Spleen (tissue), 11 donors: ENCODE data around the gene PWWP3B. TPM values are rescaled to one million over a fixed set of nuclear protein-coding genes. Genes with fewer than 3 reads are reported as not detected.
"Not testable (repeated sequence)": the region's sequence is repeated elsewhere in the genome, so short reads cannot be mapped to it uniquely, and the experiment has no call there.

Experiments
- DNase-seq: peaks from one replicate; pipeline ENCODE4 v3.0.0-alpha.2; 2020
- H3K27ac ChIP-seq, 8 donors: fragments of 200-600 bp; sonication (generic) in 7 of 8; 1 replicate in 4 of 8; 2 replicates in 4 of 8; pipeline versions ENCODE4 v1.5.0 to v1.8.0; 2016 to 2021; ENCODE audit warnings: inconsistent platforms in 4 of 8, mild to moderate bottlenecking in 4 of 8, moderate library complexity in 1 of 8
- H3K27me3 ChIP-seq, 7 donors: fragments of 200-600 bp; sonication (generic) in 6 of 7; replicated peaks in 1 of 7; 1 replicate in 4 of 7; 2 replicates in 3 of 7; pipeline versions ENCODE4 v1.5.0 to v1.8.0; 2016 to 2021; ENCODE audit warnings: inconsistent platforms in 3 of 7, mild to moderate bottlenecking in 1 of 7
- H3K36me3 ChIP-seq, 6 donors: fragments of 200-600 bp; sonication (generic) in 5 of 6; 1 replicate in 4 of 6; 2 replicates in 2 of 6; pipeline versions ENCODE4 v1.5.0 to v1.8.0; 2016 to 2021; ENCODE audit warnings: inconsistent platforms in 2 of 6
- H3K4me1 ChIP-seq, 6 donors: fragments of 200-600 bp; sonication (generic) in 5 of 6; 1 replicate in 3 of 6; 2 replicates in 3 of 6; pipeline versions ENCODE4 v1.5.0 to v1.8.0; 2016 to 2021; ENCODE audit warnings: inconsistent platforms in 3 of 6
- H3K4me3 ChIP-seq, 8 donors: fragments of 200-600 bp; sonication (generic) in 7 of 8; 1 replicate in 4 of 8; 2 replicates in 4 of 8; pipeline versions ENCODE4 v1.5.0 to v1.8.0; 2016 to 2021; ENCODE audit warnings: inconsistent platforms in 4 of 8, mild to moderate bottlenecking in 4 of 8, moderate library complexity in 2 of 8
- H3K9me3 ChIP-seq, 8 donors: fragments of 200-600 bp; sonication (generic) in 7 of 8; 1 replicate in 4 of 8; 2 replicates in 4 of 8; pipeline versions ENCODE4 v1.5.0 to v1.8.0; 2016 to 2021; ENCODE audit warnings: inconsistent platforms in 4 of 8
- POLR2A ChIP-seq, 3 donors: fragments of 450-650 bp; IDR thresholded peaks; one replicate each; pipeline ENCODE4 v1.5.1; 2017; ENCODE audit warnings: antibody characterized with exemption in 3 of 3, mild to moderate bottlenecking in 1 of 3
- POLR2AphosphoS5 ChIP-seq, 3 donors: sonication (generic); formaldehyde crosslinking; IDR thresholded peaks; one replicate each; pipeline ENCODE4 v1.5.1; 2017; ENCODE audit warnings: antibody characterized with exemption in 3 of 3
- WGBS, 5 donors: extraction: QIAGEN DNeasy Blood & Tissue Kit in 3 of 5; methylation state at CpG; one replicate each; pipeline versions ENCODE4 v1.1.5 to v1.1.7; 2013 to 2018; 5-methylcytosine and 5-hydroxymethylcytosine counted together
- intact Hi-C: fragments of 100-400 bp; cut with DNase I; formaldehyde crosslinking; loops from one replicate; pipeline ENCODE4 v1.15.0; 2023; ENCODE audit warnings: low total_unique reads
- polyA plus RNA-seq, 3 donors: library from polyadenylated mRNA; stranded (reverse); fragments of 200-250 nt; gene quantifications; one replicate each; pipeline ENCODE4 v1.2.1, GENCODE V29; 2013
- total RNA-seq, 7 donors: library from RNA; depleted of rRNA in 3 of 7; stranded (reverse); fragments of >200 nt in 3 of 7; fragmentation: NEBNext Ultra II Directional in 4 of 7; extraction: Animal tissue kit (Norgen Biotek cat#: 25700) in 4 of 7; gene quantifications; one replicate each; pipeline versions ENCODE4 v1.1.0 to v1.2.1, GENCODE V29; 2016 to 2021
- TF ChIP-seq, protein P1 (sequence below), 11 experiments: fragments of 200-600 bp in 7 of 11; fragments of 450-650 bp in 4 of 11; sonication (generic) in 4 of 11; IDR thresholded peaks in 8 of 11; conservative IDR thresholded peaks in 3 of 11; 1 replicate in 7 of 11; 2 replicates in 4 of 11; pipeline versions ENCODE4 v1.4.0 to v1.8.0; 2016 to 2021; ENCODE audit warnings: antibody characterized with exemption in 11 of 11, inconsistent platforms in 4 of 11, mild to moderate bottlenecking in 1 of 11
- donor health status: healthy with polysubstance abuse.
- donor health status: DM: no; HTN: no; CAD: no; lungs with moderate emphysema.
- donor health status: DM: no; HTN: no; CAD: no.
- donor health status: Bipolar disorder and iron deficiency.
- donor health status: healthy.
- donor health status: DM: no; HTN: no; CAD: no.
- donor health status: DM: yes; HTN: yes; CAD: no.

Gene PWWP3B
- total and polyA plus RNA-seq, 10 donors: 0.03 TPM; not detected in 9

DNA sequence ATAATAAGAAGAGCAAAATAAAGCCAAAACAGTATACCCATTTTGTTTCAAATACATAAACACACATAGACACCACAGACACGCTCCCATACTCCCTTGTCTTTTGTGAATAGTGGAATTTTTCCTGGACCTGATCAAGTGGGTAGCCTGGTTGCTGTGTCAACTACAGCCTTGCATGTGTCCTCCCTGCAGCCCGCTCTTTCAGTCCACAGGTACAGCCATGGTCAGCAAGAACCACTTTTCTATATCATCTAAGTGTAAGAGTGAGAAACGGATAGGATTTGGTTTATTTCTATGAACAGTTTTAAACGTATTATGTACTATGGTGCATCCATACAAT lies 9.8 kb downstream of the PWWP3B start:
- TF ChIP-seq POLR2AphosphoS5 (IDR thresholded peaks at IDR 0.05) (no peak), POLR2A (IDR thresholded peaks at IDR 0.05) (no peak)
- TF ChIP-seq, protein P1, sequence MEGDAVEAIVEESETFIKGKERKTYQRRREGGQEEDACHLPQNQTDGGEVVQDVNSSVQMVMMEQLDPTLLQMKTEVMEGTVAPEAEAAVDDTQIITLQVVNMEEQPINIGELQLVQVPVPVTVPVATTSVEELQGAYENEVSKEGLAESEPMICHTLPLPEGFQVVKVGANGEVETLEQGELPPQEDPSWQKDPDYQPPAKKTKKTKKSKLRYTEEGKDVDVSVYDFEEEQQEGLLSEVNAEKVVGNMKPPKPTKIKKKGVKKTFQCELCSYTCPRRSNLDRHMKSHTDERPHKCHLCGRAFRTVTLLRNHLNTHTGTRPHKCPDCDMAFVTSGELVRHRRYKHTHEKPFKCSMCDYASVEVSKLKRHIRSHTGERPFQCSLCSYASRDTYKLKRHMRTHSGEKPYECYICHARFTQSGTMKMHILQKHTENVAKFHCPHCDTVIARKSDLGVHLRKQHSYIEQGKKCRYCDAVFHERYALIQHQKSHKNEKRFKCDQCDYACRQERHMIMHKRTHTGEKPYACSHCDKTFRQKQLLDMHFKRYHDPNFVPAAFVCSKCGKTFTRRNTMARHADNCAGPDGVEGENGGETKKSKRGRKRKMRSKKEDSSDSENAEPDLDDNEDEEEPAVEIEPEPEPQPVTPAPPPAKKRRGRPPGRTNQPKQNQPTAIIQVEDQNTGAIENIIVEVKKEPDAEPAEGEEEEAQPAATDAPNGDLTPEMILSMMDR (IDR thresholded peaks at IDR 0.05 in 8 of 11, conservative IDR thresholded peaks at IDR 0.05 in 3 of 11): no peak
- Histone ChIP-seq H3K27ac (no peak overlapping the region), H3K4me1 (no peaks in the 10 kb centered on the region), H3K4me3 (no peak overlapping the region), H3K27me3 (no peaks in the 10 kb centered on the region), H3K9me3 (peaks cover 0 to 8% (median 0%) of the 10 kb centered on the region in 8 donors), H3K36me3 (no peaks in the 10 kb centered on the region)
- intact Hi-C loops: no loop called here
- DNase-seq: no peak
- 63 to 81% (median 79%) methylated on average over 4 of the region's 4 CpGs for WGBS, 5 donors

DNA sequence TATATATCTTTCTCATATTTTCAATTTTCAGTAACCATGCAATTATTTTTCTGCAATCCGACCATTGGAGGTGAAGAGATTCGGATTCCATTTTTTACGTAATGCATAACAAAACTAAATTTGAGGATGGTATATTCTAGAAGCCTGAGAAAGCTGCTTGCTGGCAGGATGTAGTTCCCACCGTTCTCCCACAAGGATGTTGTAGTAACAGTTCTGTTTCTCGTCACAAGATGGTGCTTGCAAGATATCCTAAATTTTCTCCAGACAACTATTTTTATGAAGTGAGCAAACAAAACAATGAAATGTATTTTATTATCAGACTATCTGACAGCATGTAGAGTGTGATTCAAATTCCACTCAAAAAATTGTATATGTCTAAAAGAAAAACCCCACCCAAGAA lies 10.7 kb downstream of the PWWP3B start:
- Histone ChIP-seq H3K27ac (no peak overlapping the region), H3K4me3 (no peak overlapping the region), H3K9me3 (peaks cover 0 to 8% (median 0%) of the 10 kb centered on the region in 8 donors), H3K36me3 (no peaks in the 10 kb centered on the region), H3K27me3 (no peaks in the 10 kb centered on the region), H3K4me1 (no peaks in the 10 kb centered on the region)
- no peak for TF ChIP-seq POLR2AphosphoS5 (IDR thresholded peaks at IDR 0.05)
- TF ChIP-seq, protein P1 (IDR thresholded peaks at IDR 0.05 in 8 of 11, conservative IDR thresholded peaks at IDR 0.05 in 3 of 11): no peak
- TF ChIP-seq POLR2A (IDR thresholded peaks at IDR 0.05): no peak
- intact Hi-C loops: no loop called here
- WGBS, 5 donors: 68 to 84% (median 75%) methylated on average over 5 of the region's 5 CpGs
- DNase-seq: no peak

DNA sequence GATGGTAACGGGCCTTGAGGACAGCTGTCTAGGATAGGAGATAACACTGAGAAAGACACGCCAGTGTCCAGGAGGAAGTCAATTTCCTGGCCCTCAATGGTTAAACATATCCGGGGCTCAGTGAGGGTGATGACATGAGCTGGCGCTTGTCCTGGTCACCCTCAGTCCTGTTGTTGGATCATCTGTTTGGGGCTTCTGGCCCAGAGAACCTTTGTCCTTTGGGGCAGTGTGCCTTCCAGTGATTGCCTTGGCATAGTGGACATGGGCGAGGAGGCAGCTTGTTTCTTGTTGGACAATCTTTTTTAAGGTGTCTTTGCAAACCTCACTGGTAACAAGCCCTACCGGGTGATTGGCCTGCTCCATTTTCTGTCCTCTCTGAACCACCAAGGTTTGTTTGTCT lies 15.6 kb downstream of the PWWP3B start:
- DNase-seq, H3K4me1 ChIP-seq, H3K27me3 ChIP-seq, intact Hi-C loops, H3K36me3 ChIP-seq, H3K4me3 ChIP-seq, H3K27ac ChIP-seq: not testable (repeated sequence)
- 81 to 93% (median 82%) methylated on average over 4 to 6 of the region's 6 CpGs for WGBS, 5 donors
- peaks cover 0 to 20% (median 0%) of the 10 kb centered on the region in 8 donors for H3K9me3 ChIP-seq

DNA sequence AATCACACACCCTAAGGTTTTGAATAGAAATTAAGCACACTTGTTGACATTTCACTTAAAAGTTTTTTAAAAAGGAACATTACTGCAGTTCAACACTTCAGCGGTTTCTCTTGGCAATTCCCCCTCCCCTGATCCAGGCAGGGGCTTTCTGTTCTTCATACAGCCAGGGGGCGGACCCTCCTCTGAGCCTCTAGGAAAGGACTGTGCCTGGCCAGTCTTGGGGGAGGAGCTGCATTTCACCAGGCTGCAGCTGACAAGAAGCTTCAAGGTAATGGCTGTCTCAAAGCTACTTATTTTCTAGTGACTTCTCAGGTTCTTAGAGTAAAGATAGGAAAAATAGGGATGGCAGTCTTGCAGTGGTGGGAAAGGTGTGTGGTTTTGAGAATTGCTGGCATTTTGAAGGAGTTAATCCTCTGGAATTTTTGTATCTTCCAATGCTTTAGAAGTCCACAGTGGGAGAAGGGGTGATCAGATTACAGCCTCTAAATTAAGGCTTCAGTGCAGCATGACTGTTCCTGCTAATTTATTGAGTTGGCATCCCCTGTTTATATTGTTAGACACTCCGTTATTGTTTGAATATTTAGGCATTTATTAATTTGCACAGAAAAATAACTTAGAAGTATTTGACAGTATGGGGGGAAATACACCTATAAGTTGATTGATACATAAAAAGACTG lies 33.5 kb downstream of the PWWP3B start:
- Histone ChIP-seq H3K27ac (no peak overlapping the region), H3K4me1 (no peaks in the 10 kb centered on the region), H3K36me3 (no peaks in the 10 kb centered on the region), H3K27me3 (no peaks in the 10 kb centered on the region), H3K9me3 (no peaks in the 10 kb centered on the region), H3K4me3 (no peak overlapping the region)
- no peak for TF ChIP-seq POLR2A (IDR thresholded peaks at IDR 0.05)
- TF ChIP-seq POLR2AphosphoS5 (IDR thresholded peaks at IDR 0.05): no peak
- TF ChIP-seq, protein P1 (IDR thresholded peaks at IDR 0.05 in 8 of 11, conservative IDR thresholded peaks at IDR 0.05 in 3 of 11): no peak
- intact Hi-C loops: no loop called here
- no peak for DNase-seq
- 41 to 52% (median 46%) methylated on average over 3 of the region's 3 CpGs for WGBS, 5 donors

DNA sequence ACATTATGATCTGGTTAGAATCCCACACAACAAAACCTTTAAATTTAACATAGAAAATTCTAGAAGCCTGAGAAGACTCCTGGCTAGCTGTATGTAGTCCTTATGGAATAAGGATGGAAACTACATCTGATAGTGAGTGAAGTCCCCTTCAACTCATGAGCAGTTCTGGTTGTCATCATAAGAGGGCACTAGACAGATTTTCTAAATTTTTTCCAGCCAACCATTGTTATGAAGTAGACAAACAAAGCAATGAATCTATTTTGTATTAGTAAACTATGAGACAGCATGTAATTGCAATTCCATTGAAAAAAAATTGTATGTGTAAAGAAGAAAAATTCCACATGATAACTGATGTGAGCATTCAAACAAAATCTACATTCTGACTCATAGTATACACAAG lies 35.2 kb downstream of the PWWP3B start:
- H3K27me3 ChIP-seq: no peaks in the 10 kb centered on the region
- H3K9me3 ChIP-seq: no peaks in the 10 kb centered on the region
- no peaks in the 10 kb centered on the region for H3K36me3 ChIP-seq
- no peak overlapping the region for H3K4me3 ChIP-seq
- no peaks in the 10 kb centered on the region for H3K4me1 ChIP-seq
- TF ChIP-seq POLR2AphosphoS5 (IDR thresholded peaks at IDR 0.05): no peak
- TF ChIP-seq, protein P1 (IDR thresholded peaks at IDR 0.05 in 8 of 11, conservative IDR thresholded peaks at IDR 0.05 in 3 of 11): no peak
- no peak for TF ChIP-seq POLR2A (IDR thresholded peaks at IDR 0.05)
- DNase-seq: no peak
- H3K27ac ChIP-seq: no peak overlapping the region
- intact Hi-C loops: no loop called here
